A549 (cell line): ENCODE data around the gene PDE8B.

ENCODE experiments used
- BHLHE40 ChIP-seq: IDR thresholded peaks from 2 replicates; pipeline ENCODE4 v1.6.1; 2012; ENCODE audit warnings: low read depth, low read length, inconsistent platforms
- CBX2 ChIP-seq: fragments of 200-600 bp; sonication (generic); IDR thresholded peaks from 2 replicates; pipeline ENCODE4 v1.6.1; 2016; ENCODE audit warnings: low read depth, mild to moderate bottlenecking, borderline replicate concordance
- EP300 ChIP-seq, 2 experiments: fragments of >200 bp; sonication (Bioruptor Twin); formaldehyde crosslinking; IDR thresholded peaks; 2 replicates in 1 of 2; 3 replicates in 1 of 2; pipeline ENCODE4 v1.6.1; 2016 to 2017
- HOXA7 ChIP-seq: fragments of 250-450 bp; sonication (Bioruptor Pico); IDR thresholded peaks from 2 replicates; pipeline ENCODE4 v1.5.0; 2020; ENCODE audit warnings: mild to moderate bottlenecking, moderate library complexity
- POLR2A ChIP-seq: IDR thresholded peaks from 2 replicates; pipeline ENCODE4 v1.6.1; 2012; ENCODE audit warnings: mild to moderate bottlenecking, low read length
- RFX5 ChIP-seq: fragments of 450-650 bp; IDR thresholded peaks from 2 replicates; pipeline ENCODE4 v1.7.1; 2014; ENCODE audit warnings: antibody characterized with exemption, mild to moderate bottlenecking, moderate library complexity
- RNF2 ChIP-seq: fragments of 200-600 bp; sonication (generic); IDR thresholded peaks from 2 replicates; pipeline ENCODE4 v1.6.1; 2016; ENCODE audit warnings: low read depth, mild to moderate bottlenecking, antibody characterized with exemption, moderate library complexity, borderline replicate concordance
- TF ChIP-seq, protein P1 (sequence below): fragments of 200-600 bp; sonication (generic); IDR thresholded peaks from 2 replicates; pipeline ENCODE4 v1.6.1; 2016; ENCODE audit warnings: antibody characterized with exemption, mild to moderate bottlenecking, moderate library complexity
- TF ChIP-seq, protein P2 (sequence below): fragments of >200 bp; sonication (Bioruptor Twin); formaldehyde crosslinking; IDR thresholded peaks from 3 replicates; pipeline ENCODE4 v1.5.1; 2016
- TF ChIP-seq, protein P3 (sequence below): fragments of 450-650 bp; IDR thresholded peaks from 2 replicates; pipeline ENCODE4 v1.6.1; 2014; ENCODE audit warnings: antibody characterized with exemption
- TF ChIP-seq, protein P4 (sequence below): fragments of 250-450 bp; sonication (Bioruptor Pico); IDR thresholded peaks from 2 replicates; pipeline ENCODE4 v1.5.0; 2021; ENCODE audit warnings: mild to moderate bottlenecking, moderate library complexity, borderline replicate concordance

DNA sequence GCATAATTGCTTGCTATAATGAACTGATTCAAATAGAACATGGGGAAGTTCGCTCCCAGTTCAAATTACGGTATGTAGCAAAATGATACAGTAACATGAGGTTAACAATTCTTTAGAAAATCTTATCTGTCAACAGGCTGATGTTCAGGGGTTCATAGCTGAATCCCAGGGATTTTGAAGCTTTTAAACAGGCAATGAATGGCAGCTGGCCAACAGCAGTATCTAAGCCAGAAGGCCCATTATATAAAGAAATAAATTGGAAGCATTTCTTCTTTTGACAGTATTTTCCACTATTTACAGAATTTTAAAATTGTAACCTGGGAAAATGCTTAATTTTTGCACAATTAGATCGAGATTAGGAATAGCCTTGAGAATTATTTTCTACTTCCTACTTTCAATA is 126.8 kb downstream of the PDE8B start:
- TF ChIP-seq, protein P1, sequence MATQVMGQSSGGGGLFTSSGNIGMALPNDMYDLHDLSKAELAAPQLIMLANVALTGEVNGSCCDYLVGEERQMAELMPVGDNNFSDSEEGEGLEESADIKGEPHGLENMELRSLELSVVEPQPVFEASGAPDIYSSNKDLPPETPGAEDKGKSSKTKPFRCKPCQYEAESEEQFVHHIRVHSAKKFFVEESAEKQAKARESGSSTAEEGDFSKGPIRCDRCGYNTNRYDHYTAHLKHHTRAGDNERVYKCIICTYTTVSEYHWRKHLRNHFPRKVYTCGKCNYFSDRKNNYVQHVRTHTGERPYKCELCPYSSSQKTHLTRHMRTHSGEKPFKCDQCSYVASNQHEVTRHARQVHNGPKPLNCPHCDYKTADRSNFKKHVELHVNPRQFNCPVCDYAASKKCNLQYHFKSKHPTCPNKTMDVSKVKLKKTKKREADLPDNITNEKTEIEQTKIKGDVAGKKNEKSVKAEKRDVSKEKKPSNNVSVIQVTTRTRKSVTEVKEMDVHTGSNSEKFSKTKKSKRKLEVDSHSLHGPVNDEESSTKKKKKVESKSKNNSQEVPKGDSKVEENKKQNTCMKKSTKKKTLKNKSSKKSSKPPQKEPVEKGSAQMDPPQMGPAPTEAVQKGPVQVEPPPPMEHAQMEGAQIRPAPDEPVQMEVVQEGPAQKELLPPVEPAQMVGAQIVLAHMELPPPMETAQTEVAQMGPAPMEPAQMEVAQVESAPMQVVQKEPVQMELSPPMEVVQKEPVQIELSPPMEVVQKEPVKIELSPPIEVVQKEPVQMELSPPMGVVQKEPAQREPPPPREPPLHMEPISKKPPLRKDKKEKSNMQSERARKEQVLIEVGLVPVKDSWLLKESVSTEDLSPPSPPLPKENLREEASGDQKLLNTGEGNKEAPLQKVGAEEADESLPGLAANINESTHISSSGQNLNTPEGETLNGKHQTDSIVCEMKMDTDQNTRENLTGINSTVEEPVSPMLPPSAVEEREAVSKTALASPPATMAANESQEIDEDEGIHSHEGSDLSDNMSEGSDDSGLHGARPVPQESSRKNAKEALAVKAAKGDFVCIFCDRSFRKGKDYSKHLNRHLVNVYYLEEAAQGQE: no peak
- TF ChIP-seq, protein P2, sequence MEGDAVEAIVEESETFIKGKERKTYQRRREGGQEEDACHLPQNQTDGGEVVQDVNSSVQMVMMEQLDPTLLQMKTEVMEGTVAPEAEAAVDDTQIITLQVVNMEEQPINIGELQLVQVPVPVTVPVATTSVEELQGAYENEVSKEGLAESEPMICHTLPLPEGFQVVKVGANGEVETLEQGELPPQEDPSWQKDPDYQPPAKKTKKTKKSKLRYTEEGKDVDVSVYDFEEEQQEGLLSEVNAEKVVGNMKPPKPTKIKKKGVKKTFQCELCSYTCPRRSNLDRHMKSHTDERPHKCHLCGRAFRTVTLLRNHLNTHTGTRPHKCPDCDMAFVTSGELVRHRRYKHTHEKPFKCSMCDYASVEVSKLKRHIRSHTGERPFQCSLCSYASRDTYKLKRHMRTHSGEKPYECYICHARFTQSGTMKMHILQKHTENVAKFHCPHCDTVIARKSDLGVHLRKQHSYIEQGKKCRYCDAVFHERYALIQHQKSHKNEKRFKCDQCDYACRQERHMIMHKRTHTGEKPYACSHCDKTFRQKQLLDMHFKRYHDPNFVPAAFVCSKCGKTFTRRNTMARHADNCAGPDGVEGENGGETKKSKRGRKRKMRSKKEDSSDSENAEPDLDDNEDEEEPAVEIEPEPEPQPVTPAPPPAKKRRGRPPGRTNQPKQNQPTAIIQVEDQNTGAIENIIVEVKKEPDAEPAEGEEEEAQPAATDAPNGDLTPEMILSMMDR: no peak
- TF ChIP-seq, protein P3, sequence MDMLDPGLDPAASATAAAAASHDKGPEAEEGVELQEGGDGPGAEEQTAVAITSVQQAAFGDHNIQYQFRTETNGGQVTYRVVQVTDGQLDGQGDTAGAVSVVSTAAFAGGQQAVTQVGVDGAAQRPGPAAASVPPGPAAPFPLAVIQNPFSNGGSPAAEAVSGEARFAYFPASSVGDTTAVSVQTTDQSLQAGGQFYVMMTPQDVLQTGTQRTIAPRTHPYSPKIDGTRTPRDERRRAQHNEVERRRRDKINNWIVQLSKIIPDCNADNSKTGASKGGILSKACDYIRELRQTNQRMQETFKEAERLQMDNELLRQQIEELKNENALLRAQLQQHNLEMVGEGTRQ: no peak
- TF ChIP-seq HOXA7: no peak
- TF ChIP-seq CBX2: no peak
- TF ChIP-seq POLR2A: no peak
- TF ChIP-seq EP300 (IDR thresholded peaks at IDR 0.05): no peak
- TF ChIP-seq, protein P4, sequence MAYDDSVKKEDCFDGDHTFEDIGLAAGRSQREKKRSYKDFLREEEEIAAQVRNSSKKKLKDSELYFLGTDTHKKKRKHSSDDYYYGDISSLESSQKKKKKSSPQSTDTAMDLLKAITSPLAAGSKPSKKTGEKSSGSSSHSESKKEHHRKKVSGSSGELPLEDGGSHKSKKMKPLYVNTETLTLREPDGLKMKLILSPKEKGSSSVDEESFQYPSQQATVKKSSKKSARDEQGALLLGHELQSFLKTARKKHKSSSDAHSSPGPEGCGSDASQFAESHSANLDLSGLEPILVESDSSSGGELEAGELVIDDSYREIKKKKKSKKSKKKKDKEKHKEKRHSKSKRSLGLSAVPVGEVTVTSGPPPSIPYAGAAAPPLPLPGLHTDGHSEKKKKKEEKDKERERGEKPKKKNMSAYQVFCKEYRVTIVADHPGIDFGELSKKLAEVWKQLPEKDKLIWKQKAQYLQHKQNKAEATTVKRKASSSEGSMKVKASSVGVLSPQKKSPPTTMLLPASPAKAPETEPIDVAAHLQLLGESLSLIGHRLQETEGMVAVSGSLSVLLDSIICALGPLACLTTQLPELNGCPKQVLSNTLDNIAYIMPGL (CRISPR knock-in tag): no peak
- no peak for TF ChIP-seq RFX5
- TF ChIP-seq RNF2: no peak
- TF ChIP-seq BHLHE40: no peak
